WERI-Rb-1 (cell line): ENCODE measurements around the gene IL6.

Source experiments
- DNase-seq: peaks from one replicate; pipeline ENCODE4 v3.0.0-alpha.2; 2020
- H3K27ac ChIP-seq: fragments of 250-450 bp; sonication (Bioruptor Pico); 2 replicates; pipeline ENCODE4 v1.5.1; 2020; ENCODE audit warnings: mild to moderate bottlenecking, moderate library complexity
- H3K27me3 ChIP-seq: fragments of 250-450 bp; sonication (Bioruptor Pico); 2 replicates; pipeline ENCODE4 v1.5.1; 2021; ENCODE audit warnings: mild to moderate bottlenecking, low read depth, moderate library complexity; ENCODE audit not compliant: insufficient read depth, severe bottlenecking
- H3K36me3 ChIP-seq: fragments of 250-450 bp; sonication (Bioruptor Pico); 2 replicates; pipeline ENCODE4 v1.5.1; 2020; ENCODE audit warnings: mild to moderate bottlenecking, moderate library complexity
- H3K4me3 ChIP-seq: 2 replicates; pipeline ENCODE4 v1.5.1; 2011; ENCODE audit warnings: low read depth, mild to moderate bottlenecking, control low read depth, low read length
- H3K9me3 ChIP-seq: fragments of 250-450 bp; sonication (Bioruptor Pico); 2 replicates; pipeline ENCODE4 v1.5.1; 2021; ENCODE audit warnings: mild to moderate bottlenecking, moderate library complexity; ENCODE audit not compliant: severe bottlenecking
- TF ChIP-seq, protein P1 (sequence below): IDR thresholded peaks from 2 replicates; pipeline ENCODE4 v1.5.1; 2011; ENCODE audit warnings: low read depth, mild to moderate bottlenecking, control low read depth, inconsistent platforms, low read length

Gene IL6

DNA sequence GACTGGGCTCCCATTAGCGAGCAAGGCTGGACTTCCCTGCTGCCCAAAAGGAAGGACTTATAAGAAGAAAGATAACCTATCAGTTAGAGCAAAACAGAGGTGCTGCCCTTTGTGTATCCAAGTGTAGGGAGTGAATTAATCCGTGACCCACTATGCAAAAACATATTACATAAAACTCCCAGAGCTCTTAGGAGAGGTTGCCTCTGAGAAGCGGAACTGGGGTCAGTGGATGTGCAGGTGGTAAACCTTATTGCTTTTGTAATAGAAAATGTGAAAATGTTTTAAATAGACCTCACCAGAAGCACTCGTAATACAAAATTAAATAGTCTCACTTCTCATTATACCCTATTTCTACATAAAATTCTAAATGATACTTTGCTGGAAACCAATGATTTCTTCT lies 17.1 kb upstream of the IL6 start:
- Histone ChIP-seq H3K27ac (no peak overlapping the region), H3K27me3 (no peaks in the 10 kb centered on the region), H3K36me3 (no peaks in the 10 kb centered on the region), H3K4me3 (no peak overlapping the region), H3K9me3 (no peaks in the 10 kb centered on the region)
- no peak for DNase-seq
- TF ChIP-seq, protein P1, sequence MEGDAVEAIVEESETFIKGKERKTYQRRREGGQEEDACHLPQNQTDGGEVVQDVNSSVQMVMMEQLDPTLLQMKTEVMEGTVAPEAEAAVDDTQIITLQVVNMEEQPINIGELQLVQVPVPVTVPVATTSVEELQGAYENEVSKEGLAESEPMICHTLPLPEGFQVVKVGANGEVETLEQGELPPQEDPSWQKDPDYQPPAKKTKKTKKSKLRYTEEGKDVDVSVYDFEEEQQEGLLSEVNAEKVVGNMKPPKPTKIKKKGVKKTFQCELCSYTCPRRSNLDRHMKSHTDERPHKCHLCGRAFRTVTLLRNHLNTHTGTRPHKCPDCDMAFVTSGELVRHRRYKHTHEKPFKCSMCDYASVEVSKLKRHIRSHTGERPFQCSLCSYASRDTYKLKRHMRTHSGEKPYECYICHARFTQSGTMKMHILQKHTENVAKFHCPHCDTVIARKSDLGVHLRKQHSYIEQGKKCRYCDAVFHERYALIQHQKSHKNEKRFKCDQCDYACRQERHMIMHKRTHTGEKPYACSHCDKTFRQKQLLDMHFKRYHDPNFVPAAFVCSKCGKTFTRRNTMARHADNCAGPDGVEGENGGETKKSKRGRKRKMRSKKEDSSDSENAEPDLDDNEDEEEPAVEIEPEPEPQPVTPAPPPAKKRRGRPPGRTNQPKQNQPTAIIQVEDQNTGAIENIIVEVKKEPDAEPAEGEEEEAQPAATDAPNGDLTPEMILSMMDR: no peak

DNA sequence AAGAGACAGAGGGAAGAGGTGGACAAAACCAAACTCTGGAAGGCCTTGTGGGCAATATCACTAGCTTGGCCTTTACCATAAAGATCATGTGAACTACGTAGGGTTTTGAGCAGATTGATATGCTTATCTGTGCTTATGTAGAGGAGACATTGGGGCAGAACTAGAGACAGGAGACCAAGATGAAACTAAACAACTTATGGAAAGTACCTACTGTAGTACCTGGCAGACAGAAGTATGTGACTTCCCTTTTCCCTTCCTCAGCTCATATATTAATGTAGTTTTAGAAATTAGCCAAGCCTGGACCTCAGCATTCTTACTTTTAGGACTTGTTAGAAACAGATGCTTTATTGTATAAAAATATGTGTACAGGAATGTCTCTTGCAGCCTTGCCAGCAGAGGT lies 14.0 kb upstream of the IL6 start:
- no peak for DNase-seq
- H3K4me3 ChIP-seq: no peak overlapping the region
- TF ChIP-seq, protein P1: no peak

DNA sequence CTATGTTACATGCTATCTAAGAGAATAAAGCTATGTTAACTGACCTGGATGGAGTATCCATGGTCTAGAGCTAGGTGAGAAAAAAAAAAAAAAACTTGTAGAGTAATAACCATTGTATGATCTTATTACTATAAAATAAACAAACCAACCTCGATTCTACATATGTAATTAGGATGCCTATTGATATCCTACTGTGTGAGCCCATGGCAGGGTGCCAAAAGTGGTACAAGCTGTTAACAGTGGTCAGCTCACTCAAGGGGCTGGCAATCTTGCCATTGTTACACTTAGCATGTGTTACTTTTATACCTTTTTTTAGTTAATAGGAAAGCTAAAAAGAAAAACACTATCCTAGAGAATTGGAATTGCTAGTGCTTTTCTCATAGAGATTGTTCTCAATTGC lies 13.5 kb upstream of the IL6 start:
- TF ChIP-seq, protein P1: no peak
- Histone ChIP-seq H3K36me3 (no peaks in the 10 kb centered on the region), H3K27me3 (no peaks in the 10 kb centered on the region), H3K9me3 (no peaks in the 10 kb centered on the region), H3K4me3 (no peak overlapping the region), H3K27ac (no peak overlapping the region)
- DNase-seq: no peak

More for the DNA sequence above, 14.0 kb upstream of the IL6 start:
- no peaks in the 10 kb centered on the region for H3K36me3 ChIP-seq
- H3K9me3 ChIP-seq: no peaks in the 10 kb centered on the region
- no peak overlapping the region for H3K27ac ChIP-seq
- no peaks in the 10 kb centered on the region for H3K27me3 ChIP-seq

DNA sequence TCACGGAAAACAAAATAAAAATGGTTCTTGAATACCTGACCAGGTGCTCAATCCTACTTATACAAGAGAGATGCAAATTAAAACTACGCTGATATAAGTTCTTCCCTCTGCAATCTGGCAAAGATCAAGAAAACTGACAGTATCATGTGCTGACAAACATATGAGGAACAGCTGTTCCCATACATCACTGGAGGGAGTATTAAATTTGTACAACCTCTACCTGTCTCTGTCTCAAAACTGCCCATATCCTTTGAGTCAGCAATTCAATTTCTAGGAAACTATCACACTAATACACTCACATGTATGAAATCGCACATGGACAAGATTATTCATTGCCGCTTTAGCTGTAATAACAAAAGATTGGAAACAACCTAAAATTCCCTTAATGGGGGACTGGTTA lies 11.0 kb upstream of the IL6 start:
- no peak for DNase-seq
- Histone ChIP-seq H3K9me3 (no peaks in the 10 kb centered on the region), H3K27me3 (no peaks in the 10 kb centered on the region), H3K36me3 (no peaks in the 10 kb centered on the region), H3K4me3 (no peak overlapping the region), H3K27ac (no peak overlapping the region)
- TF ChIP-seq, protein P1: no peak

- Histone ChIP-seq H3K36me3 (no peaks in the 10 kb centered on the region), H3K9me3 (no peaks in the 10 kb centered on the region), H3K27me3 (no peaks in the 10 kb centered on the region), H3K4me3 (no peak overlapping the region), H3K27ac (no peak overlapping the region)
- no peak for DNase-seq
- TF ChIP-seq, protein P1: no peak
These were observed 9.2 kb upstream of the IL6 start for GRCh38 chr7:22717760-22718159.

DNA sequence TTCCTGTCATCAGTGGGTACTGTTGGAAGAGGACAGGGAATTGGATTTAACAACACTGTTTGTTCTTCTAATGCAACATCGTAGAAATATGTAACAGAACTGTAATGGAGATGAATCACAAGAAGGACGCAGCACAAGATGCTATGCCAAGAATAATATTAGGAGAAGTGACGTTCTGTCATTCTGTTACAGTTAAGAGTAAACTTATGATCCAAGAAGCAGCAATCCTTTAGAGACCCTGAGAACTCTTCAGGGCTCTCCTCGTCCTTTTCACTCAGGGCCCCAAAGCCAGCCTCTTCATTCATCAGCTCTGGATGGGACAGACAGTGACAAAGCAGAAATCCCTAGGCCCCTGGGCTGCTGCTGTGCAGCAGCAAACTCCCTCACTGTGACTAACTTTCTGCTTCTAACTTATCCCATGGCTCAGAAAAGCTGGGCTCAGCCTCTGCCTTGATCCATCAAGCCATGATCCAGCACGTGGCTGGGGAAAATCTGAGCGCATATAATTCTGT lies 8.7 kb upstream of the IL6 start:
- TF ChIP-seq, protein P1: no peak
- Histone ChIP-seq H3K9me3 (no peaks in the 10 kb centered on the region), H3K27ac (no peak overlapping the region), H3K4me3 (no peak overlapping the region), H3K36me3 (no peaks in the 10 kb centered on the region), H3K27me3 (no peaks in the 10 kb centered on the region)
- no peak for DNase-seq
